GM19372 (cell line): ENCODE measurements around the gene CCDC149.

Source experiments
- ATAC-seq: cut with Tn5 transposase; IDR thresholded peaks from one replicate; pipeline ENCODE4 v1.9.1; 2021; ENCODE audit warnings: mild to moderate bottlenecking, low read depth, moderate library complexity; ENCODE audit not compliant: unreplicated experiment

CCDC149 gene

GRCh38 chr4:24912252-24913118 lies at the start of gene CCDC149:
Gene CCDC149 (minus strand): TSS chr4:24913042. CDS start chr4:24912864, 178 bp downstream.
- ATAC-seq, result no peak

GRCh38 chr4:24957886-24958285 lies 45.0 kb upstream of the CCDC149 start:
- ATAC-seq, result no peak

GRCh38 chr4:24956763-24957162 lies 43.9 kb upstream of the CCDC149 start:
- no peak for ATAC-seq

- no peak for ATAC-seq
Observed at GRCh38 chr4:24956091-24956490, 43.2 kb upstream of the CCDC149 start.

DNA sequence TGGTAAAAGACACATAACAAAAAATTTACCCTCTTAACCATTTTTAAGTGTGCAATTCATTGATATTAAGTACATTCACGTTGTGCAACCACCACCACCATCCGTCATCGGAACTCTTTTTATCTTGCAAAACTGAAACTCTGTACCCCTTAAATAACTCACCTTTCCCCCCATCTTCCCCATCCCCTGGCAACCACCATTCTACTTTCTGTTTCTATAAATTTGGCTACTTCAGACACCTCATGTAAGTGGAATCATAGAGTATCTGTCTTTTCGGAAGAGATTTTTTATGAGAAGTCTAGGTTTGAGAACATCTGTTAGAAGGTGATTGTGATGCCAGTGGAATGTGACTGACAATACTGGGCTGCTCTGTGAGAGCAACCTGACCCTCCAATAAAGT lies 39.8 kb upstream of the CCDC149 start:
- no peak for ATAC-seq

- no peak for ATAC-seq
Observed at GRCh38 chr4:24949970-24950369, 37.1 kb upstream of the CCDC149 start.

GRCh38 chr4:24937917-24938281 lies 25.1 kb upstream of the CCDC149 start:
- no peak for ATAC-seq

DNA sequence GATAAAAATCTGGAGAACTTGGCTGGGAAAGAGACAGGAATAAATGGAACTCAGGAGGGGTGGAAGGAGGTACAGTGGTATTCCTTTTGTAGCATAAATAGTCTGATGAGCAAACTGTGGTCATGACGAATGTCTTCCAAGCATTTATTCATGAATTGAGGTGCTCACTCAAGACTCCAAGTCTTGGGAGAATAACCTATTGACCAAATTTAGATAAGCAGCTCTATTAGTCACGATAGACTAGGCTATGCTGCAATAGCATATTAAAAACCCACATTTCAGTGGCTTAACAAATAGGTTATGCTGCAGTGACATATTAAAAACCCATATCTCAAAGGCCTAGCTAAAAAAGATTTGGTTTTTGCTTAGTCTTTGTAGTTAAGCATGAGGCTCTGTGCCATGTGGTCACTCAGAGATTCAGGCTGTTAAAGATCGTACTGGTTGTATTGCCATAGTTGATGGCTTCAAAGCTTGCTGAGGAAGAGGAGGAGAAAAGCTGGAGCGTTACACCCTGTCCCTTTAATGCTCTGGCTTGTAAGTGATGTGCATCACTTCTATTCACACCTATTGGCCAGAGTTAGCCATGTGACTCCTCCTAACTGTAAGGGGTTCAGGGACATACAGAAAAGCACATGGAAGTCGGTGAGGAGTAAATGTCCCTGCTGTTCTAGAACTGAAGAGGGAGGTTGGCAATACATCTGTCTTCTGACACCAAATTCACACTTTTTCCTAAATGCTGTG lies 24.5 kb upstream of the CCDC149 start:
- no peak for ATAC-seq

DNA sequence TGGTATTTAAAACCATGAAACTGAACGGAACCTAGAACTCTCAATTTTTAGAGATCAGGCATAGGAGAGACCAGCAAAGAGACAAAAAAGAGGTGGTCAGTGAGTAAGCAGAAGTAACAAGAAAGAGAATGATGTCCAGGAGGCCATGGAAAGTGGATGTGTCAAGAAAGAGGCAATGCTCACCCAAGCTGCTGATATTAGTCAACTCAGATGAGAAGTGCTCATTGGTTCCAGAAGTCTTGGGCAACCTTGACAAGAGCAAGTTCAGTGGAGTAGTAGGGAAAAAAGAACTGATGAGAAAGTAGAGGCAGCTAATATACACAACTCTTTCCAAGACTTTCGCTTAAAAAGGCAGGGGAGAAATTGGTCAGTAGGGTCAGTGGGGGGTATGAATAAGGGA lies 23.0 kb upstream of the CCDC149 start:
- ATAC-seq, result no peak

GRCh38 chr4:24934311-24934710 lies 21.5 kb upstream of the CCDC149 start:
- no peak for ATAC-seq

DNA sequence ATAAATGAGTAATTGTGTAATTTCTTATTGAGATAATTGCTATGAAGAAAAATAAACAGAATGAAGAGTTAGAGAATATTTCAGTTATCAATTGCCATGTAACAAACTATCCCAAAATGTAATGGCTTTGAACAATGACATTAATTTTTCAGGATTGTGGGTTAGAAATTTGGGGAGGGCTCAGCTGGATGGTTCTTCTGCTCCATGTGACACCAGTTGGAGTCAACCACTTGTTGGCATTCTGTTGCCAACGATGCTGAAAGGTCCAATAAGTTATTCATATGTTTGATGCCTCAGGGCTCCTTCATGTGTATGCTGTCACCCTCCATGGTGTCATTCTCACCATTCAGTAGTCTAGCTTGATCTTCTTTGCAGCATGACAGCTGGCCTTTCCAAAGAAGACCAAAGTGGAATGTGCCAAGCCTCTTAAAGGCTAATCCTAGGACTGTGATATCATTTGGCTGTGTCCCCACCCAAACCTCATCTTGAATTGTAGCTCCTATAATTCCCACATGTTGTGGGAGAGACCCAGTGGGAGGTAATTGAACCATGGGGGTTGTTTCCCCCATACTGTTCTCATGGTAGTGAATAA lies 20.9 kb upstream of the CCDC149 start:
- ATAC-seq, result no peak

- no peak for ATAC-seq
Observed at GRCh38 chr4:24932515-24933225, 19.8 kb upstream of the CCDC149 start.

- ATAC-seq, result no peak
Observed at GRCh38 chr4:24930151-24930550, 17.3 kb upstream of the CCDC149 start.

DNA sequence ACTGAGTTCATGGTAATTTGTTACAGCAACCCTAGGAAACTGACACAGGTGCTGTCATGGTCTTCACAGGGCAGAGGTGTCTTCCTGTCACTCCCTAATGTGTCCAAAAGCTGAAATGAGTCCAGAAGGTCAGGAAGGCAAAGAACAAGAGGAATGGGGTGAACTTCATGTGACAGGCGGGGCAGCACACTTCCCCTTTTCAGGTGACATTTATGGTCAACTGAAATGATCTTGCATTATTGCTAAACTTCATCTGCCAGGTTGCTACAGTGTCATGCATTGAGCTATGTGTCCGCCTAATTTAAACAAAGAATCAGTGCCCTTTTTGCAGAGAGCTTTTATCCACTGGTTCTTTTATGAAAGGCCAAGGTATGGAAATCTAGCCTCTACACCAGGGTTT lies 15.9 kb upstream of the CCDC149 start:
- no peak for ATAC-seq

- ATAC-seq, result no peak
Observed at GRCh38 chr4:24927049-24927448, 14.2 kb upstream of the CCDC149 start.

GRCh38 chr4:24924309-24924781 lies 11.5 kb upstream of the CCDC149 start:
- ATAC-seq, result no peak

- ATAC-seq, result no peak
Observed at GRCh38 chr4:24923550-24923949, 10.7 kb upstream of the CCDC149 start.

- ATAC-seq, result no peak
Observed at GRCh38 chr4:24923002-24923401, 10.2 kb upstream of the CCDC149 start.

GRCh38 chr4:24922416-24922815 lies 9.6 kb upstream of the CCDC149 start:
- no peak for ATAC-seq

DNA sequence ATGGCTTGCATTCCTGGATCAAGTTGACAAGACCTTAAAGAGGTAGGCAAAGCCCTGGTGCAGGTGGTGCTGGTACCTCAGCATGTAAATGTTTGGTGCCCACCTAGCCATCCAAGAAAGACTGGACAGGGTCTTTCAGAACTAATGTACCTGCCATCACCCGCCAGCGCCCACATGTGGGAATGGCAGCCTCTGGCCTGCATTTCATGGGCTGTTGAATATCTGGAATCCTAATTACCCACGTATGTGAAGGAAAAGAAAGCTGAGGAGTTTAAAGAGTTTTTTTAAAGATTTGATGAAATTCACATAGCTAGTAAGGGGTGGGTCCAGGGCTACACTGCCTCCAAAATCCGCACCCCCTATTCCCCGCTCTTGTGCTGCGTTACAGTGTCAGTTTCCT lies 8.6 kb upstream of the CCDC149 start:
- no peak for ATAC-seq

DNA sequence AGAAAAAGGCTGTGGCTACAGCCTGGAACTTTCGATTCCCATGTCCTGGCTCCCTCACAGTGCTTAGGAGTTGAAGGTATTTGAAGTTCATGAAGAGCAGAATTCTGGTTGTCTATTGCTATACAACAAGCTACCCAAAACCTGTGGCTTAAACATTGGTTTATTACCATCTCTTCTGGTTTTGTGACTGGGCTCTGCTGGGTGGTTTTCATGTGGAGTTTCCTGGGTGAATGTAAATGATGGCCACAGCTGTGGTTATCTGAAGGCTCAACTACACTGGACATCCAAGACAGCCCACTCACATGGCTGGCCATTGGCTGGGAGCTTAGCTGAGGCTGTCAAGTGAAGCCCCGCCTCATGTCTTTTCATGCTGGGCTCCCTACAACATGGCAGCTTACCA lies 7.2 kb upstream of the CCDC149 start:
- ATAC-seq, result no peak
